ENCODE results near the gene COL4A2.

DNA sequence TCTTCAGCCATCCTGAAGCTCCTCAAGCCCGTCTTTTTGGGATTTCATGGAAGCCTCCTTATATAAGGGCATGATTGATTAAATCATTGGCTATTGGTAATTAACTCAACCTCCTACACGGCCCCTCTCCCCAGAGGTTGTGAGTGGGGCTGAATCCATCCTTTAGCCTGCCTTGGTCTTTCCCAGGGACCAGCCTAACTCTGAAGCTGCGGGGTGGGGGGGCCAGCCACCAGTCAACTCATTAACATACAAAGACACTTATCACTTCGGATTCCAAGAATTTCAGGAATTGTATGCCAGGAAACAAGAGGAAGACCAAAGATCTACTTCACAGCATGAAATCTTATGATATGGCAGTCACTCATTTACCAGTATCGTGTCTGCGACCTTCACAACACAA is 10.1 kb upstream of the COL4A2 start:
- TF ChIP-seq, protein P1, sequence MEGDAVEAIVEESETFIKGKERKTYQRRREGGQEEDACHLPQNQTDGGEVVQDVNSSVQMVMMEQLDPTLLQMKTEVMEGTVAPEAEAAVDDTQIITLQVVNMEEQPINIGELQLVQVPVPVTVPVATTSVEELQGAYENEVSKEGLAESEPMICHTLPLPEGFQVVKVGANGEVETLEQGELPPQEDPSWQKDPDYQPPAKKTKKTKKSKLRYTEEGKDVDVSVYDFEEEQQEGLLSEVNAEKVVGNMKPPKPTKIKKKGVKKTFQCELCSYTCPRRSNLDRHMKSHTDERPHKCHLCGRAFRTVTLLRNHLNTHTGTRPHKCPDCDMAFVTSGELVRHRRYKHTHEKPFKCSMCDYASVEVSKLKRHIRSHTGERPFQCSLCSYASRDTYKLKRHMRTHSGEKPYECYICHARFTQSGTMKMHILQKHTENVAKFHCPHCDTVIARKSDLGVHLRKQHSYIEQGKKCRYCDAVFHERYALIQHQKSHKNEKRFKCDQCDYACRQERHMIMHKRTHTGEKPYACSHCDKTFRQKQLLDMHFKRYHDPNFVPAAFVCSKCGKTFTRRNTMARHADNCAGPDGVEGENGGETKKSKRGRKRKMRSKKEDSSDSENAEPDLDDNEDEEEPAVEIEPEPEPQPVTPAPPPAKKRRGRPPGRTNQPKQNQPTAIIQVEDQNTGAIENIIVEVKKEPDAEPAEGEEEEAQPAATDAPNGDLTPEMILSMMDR (IDR thresholded peaks at IDR 0.05; ENCODE audit: insufficient read depth, low read depth, low read length), result no peak
- no peak for TF ChIP-seq EZH2 (IDR thresholded peaks at IDR 0.05; ENCODE audit: insufficient read depth, low read length)

All from astrocyte (in vitro differentiated cells and primary cell).